ENCODE data around the gene C9orf152. TPM values are rescaled to one million over a fixed set of nuclear protein-coding genes. Genes with fewer than 3 reads are reported as not detected.
A peak's percentile ranks its signal among the peaks of the same experiment; 100 is the strongest.
"Not testable (repeated sequence)": the region's sequence is repeated elsewhere in the genome, so short reads cannot be mapped to it uniquely, and the experiment has no call there.

The C9orf152 gene
- total RNA-seq, 1 experiment from 2014 or later: 0.95 TPM

DNA sequence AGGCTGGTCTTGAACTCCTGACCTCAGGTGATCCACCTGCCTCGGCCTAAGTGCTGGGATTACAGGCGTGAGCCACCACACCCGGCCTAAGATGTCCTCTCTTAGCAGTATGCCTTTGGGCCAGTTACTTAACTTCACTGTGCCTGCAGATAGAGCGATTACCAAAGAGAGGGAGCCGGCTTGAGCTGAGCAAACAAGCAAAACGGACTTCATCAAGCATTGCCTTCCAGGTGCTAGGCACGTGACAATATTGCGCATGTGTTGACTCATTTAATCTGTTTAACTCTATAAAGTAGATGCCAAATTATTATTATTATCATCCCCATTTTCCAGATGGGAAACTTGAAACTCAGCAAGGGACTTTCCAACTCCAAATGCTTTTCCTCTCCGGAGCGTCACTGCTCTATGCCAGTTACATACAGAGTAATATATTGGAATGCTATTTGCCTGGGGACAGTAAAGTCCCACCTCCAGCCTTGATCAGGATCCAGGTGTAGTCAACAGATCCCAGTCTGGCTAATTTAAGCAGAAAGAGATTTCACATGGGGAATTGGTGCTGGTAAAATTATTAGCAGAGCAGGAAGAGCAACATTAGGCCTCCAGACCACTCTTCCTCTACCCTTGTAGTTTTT, 5.6 kb upstream of the C9orf152 start:
- H3K9ac ChIP-seq (ENCODE audit: low read length): no peak overlapping the region
- 0 out of 2 replicates have a peak, but pooled peaks cover under 1% of the 10 kb centered on the region for H3K4me1 ChIP-seq (ENCODE audit: insufficient read depth, low read length)
- H3F3A ChIP-seq (ENCODE audit: low read length, unreplicated experiment): no peaks in the 10 kb centered on the region
- intact Hi-C loops (cut with micrococcal nuclease): no loop called here
- no peaks in the 10 kb centered on the region for H3K27me3 ChIP-seq (ENCODE audit: low read length)
- DNase-seq (no peak), ATAC-seq (no peak)
- ChIA-PET CTCF (no interaction called here), POLR2A (ENCODE audit: unreplicated experiment) (no interaction called here)
- H3K4me3 ChIP-seq (ENCODE audit: low read length): no peak overlapping the region
- H3K36me3 ChIP-seq (ENCODE audit: low read depth, low read length): no peaks in the 10 kb centered on the region
- H3K79me2 ChIP-seq (ENCODE audit: low read length): no peaks in the 10 kb centered on the region
- TF ChIP-seq EZH2 (IDR thresholded peaks at IDR 0.05; ENCODE audit: low read length, unreplicated experiment): no peak
- TF ChIP-seq EZH2phosphoT487 (IDR thresholded peaks at IDR 0.05; ENCODE audit: borderline replicate concordance, low read length): no peak
- no peak overlapping the region for H3K27ac ChIP-seq (ENCODE audit: low read length)
- H3K9me2 ChIP-seq (replicated peaks; ENCODE audit: low read length): no peaks in the 10 kb centered on the region
- H3K9me3 ChIP-seq (ENCODE audit: low read length): no peaks in the 10 kb centered on the region
- no peak overlapping the region for H2AFZ ChIP-seq (ENCODE audit: low read length)
- BruUV-seq (replicated peaks): no TSS peak
- H3K4me2 ChIP-seq (ENCODE audit: low read length): no peak overlapping the region
- no peaks in the 10 kb centered on the region for H4K20me1 ChIP-seq (ENCODE audit: low read length)

GRCh38 chr9:110207071-110207641, 803 bp downstream of the C9orf152 start:
- Histone ChIP-seq H3K9me3 (ENCODE audit: low read length) (no peaks in the 10 kb centered on the region), H3K36me3 (ENCODE audit: low read depth, low read length) (no peaks in the 10 kb centered on the region), H3K4me2 (ENCODE audit: low read length) (peak overlapping the region; percentile 82), H3K9me2 (replicated peaks; ENCODE audit: low read length) (no peaks in the 10 kb centered on the region), H3K79me2 (ENCODE audit: low read length) (no peaks in the 10 kb centered on the region), H3K4me1 (ENCODE audit: insufficient read depth, low read length) (peaks cover 24% of the 10 kb centered on the region), H3K9ac (ENCODE audit: low read length) (peak overlapping the region; percentile 42; the same call in 1 of the 2 replicates), H3K4me3 (ENCODE audit: low read length) (peak overlapping the region; percentile 53; the same call in 1 of the 2 replicates), H3K27me3 (ENCODE audit: low read length) (no peaks in the 10 kb centered on the region), H3K27ac (ENCODE audit: low read length) (peak overlapping the region; percentile 63), H3F3A (ENCODE audit: low read length, unreplicated experiment) (no peaks in the 10 kb centered on the region), H4K20me1 (ENCODE audit: low read length) (no peaks in the 10 kb centered on the region), H2AFZ (ENCODE audit: low read length) (peak overlapping the region; percentile 66)
- BruUV-seq (replicated peaks): TSS peak; percentile 43
- DNase-seq (peak; percentile 62), ATAC-seq (peak; percentile 89)
- CTCF ChIA-PET: interaction anchor here (1.4 kb wide), 1 partner anchor 24 kb away, joined by 3 read pairs; no protein-coding TSS in a partner anchor
- intact Hi-C loops (cut with micrococcal nuclease): no loop called here
- TF ChIP-seq EZH2 (IDR thresholded peaks at IDR 0.05; ENCODE audit: low read length, unreplicated experiment): no peak
- TF ChIP-seq, protein P1, sequence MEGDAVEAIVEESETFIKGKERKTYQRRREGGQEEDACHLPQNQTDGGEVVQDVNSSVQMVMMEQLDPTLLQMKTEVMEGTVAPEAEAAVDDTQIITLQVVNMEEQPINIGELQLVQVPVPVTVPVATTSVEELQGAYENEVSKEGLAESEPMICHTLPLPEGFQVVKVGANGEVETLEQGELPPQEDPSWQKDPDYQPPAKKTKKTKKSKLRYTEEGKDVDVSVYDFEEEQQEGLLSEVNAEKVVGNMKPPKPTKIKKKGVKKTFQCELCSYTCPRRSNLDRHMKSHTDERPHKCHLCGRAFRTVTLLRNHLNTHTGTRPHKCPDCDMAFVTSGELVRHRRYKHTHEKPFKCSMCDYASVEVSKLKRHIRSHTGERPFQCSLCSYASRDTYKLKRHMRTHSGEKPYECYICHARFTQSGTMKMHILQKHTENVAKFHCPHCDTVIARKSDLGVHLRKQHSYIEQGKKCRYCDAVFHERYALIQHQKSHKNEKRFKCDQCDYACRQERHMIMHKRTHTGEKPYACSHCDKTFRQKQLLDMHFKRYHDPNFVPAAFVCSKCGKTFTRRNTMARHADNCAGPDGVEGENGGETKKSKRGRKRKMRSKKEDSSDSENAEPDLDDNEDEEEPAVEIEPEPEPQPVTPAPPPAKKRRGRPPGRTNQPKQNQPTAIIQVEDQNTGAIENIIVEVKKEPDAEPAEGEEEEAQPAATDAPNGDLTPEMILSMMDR (conservative IDR thresholded peaks at IDR 0.05; ENCODE audit: low read depth, low read length): no peak
- POLR2A ChIA-PET (ENCODE audit: unreplicated experiment): no interaction called here

DNA sequence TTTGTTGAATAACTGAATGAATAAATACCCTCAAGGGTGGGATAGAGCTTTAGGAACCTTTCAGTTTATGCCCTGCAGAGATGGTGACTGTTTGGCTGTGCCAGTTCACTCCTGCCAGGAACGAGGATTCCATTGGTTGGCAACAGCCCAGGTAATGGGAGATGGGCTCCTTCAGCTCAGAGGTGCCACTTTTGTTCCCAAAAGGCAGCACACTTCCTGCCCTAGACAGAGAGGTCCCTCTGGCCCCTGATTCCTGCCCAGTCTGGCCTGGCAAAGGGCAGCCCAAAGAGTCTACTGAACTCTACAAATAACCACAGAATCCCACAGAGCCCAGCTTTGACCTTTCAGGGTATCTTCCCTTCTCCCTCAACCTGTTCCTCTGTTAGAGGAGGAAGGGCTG, 1.6 kb downstream of the C9orf152 start:
- intact Hi-C loops (cut with micrococcal nuclease): no loop called here
- no peaks in the 10 kb centered on the region for H3K79me2 ChIP-seq (ENCODE audit: low read length)
- DNase-seq (no peak), ATAC-seq (no peak)
- TF ChIP-seq, protein P1 (conservative IDR thresholded peaks at IDR 0.05; ENCODE audit: low read depth, low read length): no peak
- no peak for TF ChIP-seq EZH2 (IDR thresholded peaks at IDR 0.05; ENCODE audit: low read length, unreplicated experiment)
- TF ChIP-seq EZH2phosphoT487 (IDR thresholded peaks at IDR 0.05; ENCODE audit: borderline replicate concordance, low read length): no peak
- H2AFZ ChIP-seq (ENCODE audit: low read length): peak overlapping the region; percentile 66; the same call in 1 of the 2 replicates
- no peak overlapping the region for H3K9ac ChIP-seq (ENCODE audit: low read length)
- no peaks in the 10 kb centered on the region for H4K20me1 ChIP-seq (ENCODE audit: low read length)
- no peaks in the 10 kb centered on the region for H3K9me2 ChIP-seq (replicated peaks; ENCODE audit: low read length)
- H3F3A ChIP-seq (ENCODE audit: low read length, unreplicated experiment): no peaks in the 10 kb centered on the region
- H3K4me2 ChIP-seq (ENCODE audit: low read length): peak overlapping the region; percentile 82
- H3K36me3 ChIP-seq (ENCODE audit: low read depth, low read length): no peaks in the 10 kb centered on the region
- H3K27ac ChIP-seq (ENCODE audit: low read length): peak overlapping the region; percentile 63
- H3K27me3 ChIP-seq (ENCODE audit: low read length): no peaks in the 10 kb centered on the region
- peak overlapping the region; percentile 53; the same call in 1 of the 2 replicates for H3K4me3 ChIP-seq (ENCODE audit: low read length)
- ChIA-PET CTCF (interaction anchor here (1.4 kb wide), 1 partner anchor 23 kb away, joined by 3 read pairs; no protein-coding TSS in a partner anchor), POLR2A (ENCODE audit: unreplicated experiment) (no interaction called here)
- H3K4me1 ChIP-seq (ENCODE audit: insufficient read depth, low read length): peaks cover 24% of the 10 kb centered on the region
- BruUV-seq (replicated peaks): no TSS peak
- no peaks in the 10 kb centered on the region for H3K9me3 ChIP-seq (ENCODE audit: low read length)

DNA sequence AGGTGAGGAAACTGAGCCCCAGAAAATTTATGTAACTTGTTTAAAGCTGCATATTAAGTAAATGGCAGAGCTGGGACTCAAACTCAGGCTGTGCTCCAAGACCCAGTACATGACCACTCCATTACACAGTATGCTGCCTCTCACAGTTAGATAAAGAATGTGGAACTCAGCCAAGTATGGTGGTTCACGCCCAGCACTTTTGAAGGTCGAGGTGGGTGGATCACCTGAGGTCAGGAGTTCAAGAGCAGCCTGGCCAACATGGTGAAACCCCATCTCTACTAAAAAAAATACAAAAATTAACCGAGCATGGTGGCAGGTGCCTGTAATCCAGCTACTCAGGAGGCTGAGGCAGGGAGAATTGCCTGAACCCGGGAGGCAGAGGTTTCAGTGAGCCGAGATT, 2.3 kb downstream of the C9orf152 start:
- H3K9me3 ChIP-seq (ENCODE audit: low read length); DNase-seq; H3K9ac ChIP-seq (ENCODE audit: low read length); H4K20me1 ChIP-seq (ENCODE audit: low read length); H3K36me3 ChIP-seq (ENCODE audit: low read depth, low read length); intact Hi-C loops (cut with micrococcal nuclease); H3K9me2 ChIP-seq (replicated peaks; ENCODE audit: low read length); BruUV-seq (replicated peaks); POLR2A ChIA-PET (ENCODE audit: unreplicated experiment); CTCF ChIA-PET; H3K4me2 ChIP-seq (ENCODE audit: low read length); H3K4me3 ChIP-seq (ENCODE audit: low read length); ATAC-seq; H2AFZ ChIP-seq (ENCODE audit: low read length); H3F3A ChIP-seq (ENCODE audit: low read length, unreplicated experiment); H3K27ac ChIP-seq (ENCODE audit: low read length); H3K27me3 ChIP-seq (ENCODE audit: low read length); H3K79me2 ChIP-seq (ENCODE audit: low read length): not testable (repeated sequence)
- H3K4me1 ChIP-seq (ENCODE audit: insufficient read depth, low read length): peaks cover 24% of the 10 kb centered on the region
